BE2C (cell line): ENCODE results near the gene SLU7.
A peak's percentile ranks its signal among the peaks of the same experiment; 100 is the strongest.

Source experiments
- DNase-seq: peaks from one replicate; pipeline ENCODE4 v3.0.0-alpha.2; 2020
- H3K27me3 ChIP-seq: fragments of 250-450 bp; sonication (Bioruptor Pico); 2 replicates; pipeline ENCODE4 v1.5.1; 2020; ENCODE audit warnings: mild to moderate bottlenecking
- H3K36me3 ChIP-seq: fragments of 250-450 bp; sonication (Bioruptor Pico); 2 replicates; pipeline ENCODE4 v1.5.1; 2020; ENCODE audit warnings: mild to moderate bottlenecking
- H3K4me1 ChIP-seq: fragments of 250-450 bp; sonication (Bioruptor Pico); 2 replicates; pipeline ENCODE4 v1.5.1; 2020
- H3K4me3 ChIP-seq: 2 replicates; pipeline ENCODE4 v1.5.1; 2011; ENCODE audit warnings: low read depth, low read length
- H3K9me3 ChIP-seq: fragments of 250-450 bp; sonication (Bioruptor Pico); 2 replicates; pipeline ENCODE4 v1.5.1; 2020
- TF ChIP-seq, protein P1 (sequence below): IDR thresholded peaks from 2 replicates; pipeline ENCODE4 v1.5.1; 2012; ENCODE audit warnings: mild to moderate bottlenecking, low read depth, low read length

The SLU7 gene

DNA sequence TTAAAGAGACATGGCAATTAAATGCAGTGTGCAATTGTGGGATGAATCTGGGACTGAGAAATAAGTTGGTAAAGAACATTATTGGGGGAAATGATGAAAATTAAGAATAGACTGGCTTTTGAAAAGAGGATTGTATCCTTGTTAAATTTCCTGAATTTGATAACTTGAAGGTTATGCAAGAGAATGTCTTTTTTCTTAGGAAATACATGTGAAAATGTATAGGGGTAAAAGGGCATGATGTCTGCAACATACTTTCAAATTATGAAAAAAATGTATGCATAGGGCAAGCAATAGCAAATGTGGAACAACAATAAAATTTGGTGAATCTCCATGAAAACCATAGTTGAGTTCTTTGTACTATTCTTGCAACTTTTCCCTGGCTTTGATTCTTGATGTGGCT lies 26.9 kb upstream of the SLU7 start:
- Histone ChIP-seq H3K4me1 (no peaks in the 10 kb centered on the region), H3K27me3 (peaks cover 1% of the 10 kb centered on the region; the same call in 1 of the 2 replicates), H3K9me3 (no peaks in the 10 kb centered on the region), H3K4me3 (no peak overlapping the region), H3K36me3 (no peaks in the 10 kb centered on the region)
- TF ChIP-seq, protein P1, sequence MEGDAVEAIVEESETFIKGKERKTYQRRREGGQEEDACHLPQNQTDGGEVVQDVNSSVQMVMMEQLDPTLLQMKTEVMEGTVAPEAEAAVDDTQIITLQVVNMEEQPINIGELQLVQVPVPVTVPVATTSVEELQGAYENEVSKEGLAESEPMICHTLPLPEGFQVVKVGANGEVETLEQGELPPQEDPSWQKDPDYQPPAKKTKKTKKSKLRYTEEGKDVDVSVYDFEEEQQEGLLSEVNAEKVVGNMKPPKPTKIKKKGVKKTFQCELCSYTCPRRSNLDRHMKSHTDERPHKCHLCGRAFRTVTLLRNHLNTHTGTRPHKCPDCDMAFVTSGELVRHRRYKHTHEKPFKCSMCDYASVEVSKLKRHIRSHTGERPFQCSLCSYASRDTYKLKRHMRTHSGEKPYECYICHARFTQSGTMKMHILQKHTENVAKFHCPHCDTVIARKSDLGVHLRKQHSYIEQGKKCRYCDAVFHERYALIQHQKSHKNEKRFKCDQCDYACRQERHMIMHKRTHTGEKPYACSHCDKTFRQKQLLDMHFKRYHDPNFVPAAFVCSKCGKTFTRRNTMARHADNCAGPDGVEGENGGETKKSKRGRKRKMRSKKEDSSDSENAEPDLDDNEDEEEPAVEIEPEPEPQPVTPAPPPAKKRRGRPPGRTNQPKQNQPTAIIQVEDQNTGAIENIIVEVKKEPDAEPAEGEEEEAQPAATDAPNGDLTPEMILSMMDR, result no peak
- no peak for DNase-seq

DNA sequence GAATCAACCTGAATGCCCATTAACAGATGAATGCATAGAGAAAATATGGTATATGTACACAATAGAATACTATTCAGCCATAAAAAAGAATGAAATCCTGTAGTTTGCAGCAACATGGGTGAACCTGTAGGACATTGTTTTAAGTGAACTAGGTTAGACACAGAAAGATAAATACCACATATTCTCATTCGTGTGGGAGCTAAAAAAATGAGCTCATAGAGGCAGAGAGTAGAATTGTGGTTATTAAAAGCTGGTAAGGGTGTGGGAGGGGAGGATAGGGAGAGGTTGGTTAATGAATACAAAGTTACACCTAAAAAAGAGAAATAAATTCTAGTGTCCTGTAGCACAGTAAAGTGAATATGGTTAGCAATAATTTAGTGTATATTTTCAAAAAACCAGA lies 26.3 kb upstream of the SLU7 start:
- Histone ChIP-seq H3K9me3 (no peaks in the 10 kb centered on the region), H3K27me3 (peaks cover 7% of the 10 kb centered on the region; the same call in 1 of the 2 replicates), H3K4me1 (no peaks in the 10 kb centered on the region), H3K36me3 (no peaks in the 10 kb centered on the region), H3K4me3 (no peak overlapping the region)
- DNase-seq, result no peak
- TF ChIP-seq, protein P1, result no peak

DNA sequence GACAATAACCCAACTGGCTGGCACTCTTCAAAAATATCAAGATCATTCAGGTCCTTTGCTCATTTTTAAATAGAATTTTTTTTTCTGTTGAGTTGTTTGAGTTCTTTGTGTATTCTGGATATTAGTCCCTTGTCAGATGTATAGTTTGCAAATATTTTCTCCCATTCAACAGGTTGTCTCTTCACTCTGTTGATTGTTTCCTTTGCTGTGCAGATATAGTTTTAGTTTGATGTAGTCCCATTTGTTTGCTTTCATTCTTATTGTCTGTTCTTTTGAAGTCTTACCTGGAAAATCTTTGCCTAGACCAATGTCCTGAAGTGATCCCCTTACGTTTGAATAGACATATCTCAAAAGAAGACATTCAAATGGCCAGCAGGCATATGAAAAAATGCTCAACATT lies 25.5 kb upstream of the SLU7 start:
- Histone ChIP-seq H3K4me3 (no peak overlapping the region), H3K4me1 (no peaks in the 10 kb centered on the region), H3K9me3 (no peaks in the 10 kb centered on the region), H3K27me3 (peaks cover 13% of the 10 kb centered on the region; the same call in 1 of the 2 replicates), H3K36me3 (no peaks in the 10 kb centered on the region)
- TF ChIP-seq, protein P1, result no peak
- DNase-seq, result no peak

DNA sequence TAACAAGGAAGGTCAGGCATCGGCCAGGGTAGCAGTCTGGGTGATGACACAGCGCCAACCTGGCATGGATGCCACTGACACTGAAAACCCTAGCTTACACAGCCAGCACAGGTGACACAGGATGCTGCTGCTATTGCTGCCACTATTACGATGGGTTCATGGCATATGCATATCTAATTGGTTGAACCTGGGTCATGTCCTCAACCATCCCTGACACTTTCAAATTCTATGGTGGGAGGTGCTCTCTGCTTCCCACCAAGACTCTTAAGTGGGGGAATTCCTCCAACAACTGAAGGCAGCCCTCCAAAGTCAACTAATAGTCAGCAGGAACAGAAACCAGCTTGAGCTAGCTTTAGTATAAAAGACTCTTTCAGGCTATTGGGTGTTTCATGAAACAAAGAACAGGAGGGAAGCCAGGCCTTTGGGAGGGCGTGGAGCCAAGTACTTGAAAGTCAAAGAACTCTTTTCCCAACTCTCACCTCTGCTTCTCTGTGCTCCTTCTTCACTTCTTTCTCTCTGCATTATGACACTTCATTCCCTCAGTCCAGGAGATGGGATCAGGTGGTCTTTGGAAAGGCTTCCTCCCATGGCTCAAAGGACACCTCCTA lies 24.0 kb upstream of the SLU7 start:
- H3K27me3 ChIP-seq, result peaks cover 13% of the 10 kb centered on the region; the same call in 1 of the 2 replicates

DNA sequence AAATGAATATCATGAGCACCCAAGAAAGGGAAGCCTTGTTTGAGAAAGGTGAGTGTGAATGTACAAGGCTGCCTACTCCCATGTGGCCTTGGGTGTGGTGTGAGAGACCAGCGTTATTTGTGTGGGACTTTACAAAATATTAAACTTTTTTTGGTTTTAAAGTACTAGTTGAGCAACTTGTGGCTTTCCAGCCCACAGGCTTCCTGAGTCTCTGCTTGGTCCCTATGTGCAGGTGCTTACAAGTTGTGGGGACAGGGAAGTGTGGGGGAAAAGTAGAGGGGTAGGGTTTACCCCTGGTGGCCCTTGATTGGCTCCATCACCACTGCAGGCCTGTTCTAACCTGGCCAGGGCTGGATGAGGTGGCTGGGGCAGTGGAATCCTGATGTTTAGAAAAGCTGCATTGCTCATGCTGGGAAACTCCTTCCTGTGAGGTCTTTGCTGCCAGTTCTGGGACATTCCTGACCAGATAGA lies 22.5 kb upstream of the SLU7 start:
- no peak for DNase-seq
- Histone ChIP-seq H3K9me3 (no peaks in the 10 kb centered on the region), H3K36me3 (no peaks in the 10 kb centered on the region), H3K27me3 (peaks cover 13% of the 10 kb centered on the region; the same call in 1 of the 2 replicates), H3K4me1 (no peaks in the 10 kb centered on the region), H3K4me3 (no peak overlapping the region)
- TF ChIP-seq, protein P1, result no peak

More for the DNA sequence above, 24.0 kb upstream of the SLU7 start:
- Histone ChIP-seq H3K4me3 (no peak overlapping the region), H3K4me1 (no peaks in the 10 kb centered on the region), H3K36me3 (no peaks in the 10 kb centered on the region), H3K9me3 (no peaks in the 10 kb centered on the region)
- no peak for DNase-seq
- TF ChIP-seq, protein P1, result no peak

DNA sequence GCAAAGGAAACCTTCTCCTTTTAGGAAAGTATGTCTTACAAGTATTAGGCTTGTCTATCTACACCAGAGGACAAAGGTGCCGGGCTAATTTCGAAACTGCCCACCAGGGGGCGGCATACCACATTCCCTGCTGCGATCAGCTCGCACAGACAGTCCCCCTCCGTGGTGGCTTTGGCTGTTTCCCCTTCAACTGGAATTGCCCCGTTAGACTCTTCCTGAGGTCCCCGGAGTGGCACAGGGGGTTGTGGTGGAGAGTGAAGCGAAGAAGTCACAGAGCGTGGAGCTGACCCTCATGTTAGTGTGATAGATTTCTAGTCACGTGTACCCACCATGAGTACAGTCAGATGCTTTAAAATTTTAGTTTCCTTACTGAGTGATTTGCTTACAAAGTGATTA lies 20.3 kb upstream of the SLU7 start:
- H3K9me3 ChIP-seq, result no peaks in the 10 kb centered on the region
- no peaks in the 10 kb centered on the region; the same call in 1 of the 2 replicates for H3K4me1 ChIP-seq
- DNase-seq, result peak; percentile 84
- H3K36me3 ChIP-seq, result no peaks in the 10 kb centered on the region
- peaks cover 13% of the 10 kb centered on the region; the same call in 1 of the 2 replicates for H3K27me3 ChIP-seq
- peak overlapping the region; percentile 58 for H3K4me3 ChIP-seq
- TF ChIP-seq, protein P1, result peak; percentile 95
